ENCODE measurements around the gene RHOH.

Gene RHOH

DNA sequence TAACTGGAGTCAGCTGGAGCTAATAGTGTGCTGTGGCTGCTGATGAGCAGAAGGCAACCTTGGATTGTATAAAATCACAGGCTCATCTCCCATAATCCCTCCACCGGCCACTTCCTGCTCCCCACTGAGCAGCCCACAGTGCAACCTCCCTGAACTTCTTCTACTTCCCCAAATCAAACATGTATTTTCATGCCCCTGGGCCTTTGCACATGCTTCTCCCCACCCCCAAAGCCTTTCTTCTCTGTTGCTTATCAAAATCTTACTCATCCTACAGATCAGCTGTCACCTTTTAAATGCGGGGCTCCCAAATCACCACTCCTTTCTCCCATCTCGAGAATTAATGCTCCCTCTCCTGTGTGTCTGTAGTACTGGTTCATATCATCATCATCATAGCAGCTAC lies 35.8 kb downstream of the RHOH start:
- no peaks in the 10 kb centered on the region for H3K9me3 Mint-ChIP-seq
- H3K4me3 Mint-ChIP-seq: peak overlapping the region; percentile 76
- peaks cover 71% of the 10 kb centered on the region for H3K4me1 Mint-ChIP-seq
- ATAC-seq (no peak), DNase-seq (ENCODE audit: low spot score in 2 of 2) (no peak)
- peak overlapping the region; percentile 95 for H3K27ac Mint-ChIP-seq
- H3K36me3 Mint-ChIP-seq: peaks cover 100% of the 10 kb centered on the region

DNA sequence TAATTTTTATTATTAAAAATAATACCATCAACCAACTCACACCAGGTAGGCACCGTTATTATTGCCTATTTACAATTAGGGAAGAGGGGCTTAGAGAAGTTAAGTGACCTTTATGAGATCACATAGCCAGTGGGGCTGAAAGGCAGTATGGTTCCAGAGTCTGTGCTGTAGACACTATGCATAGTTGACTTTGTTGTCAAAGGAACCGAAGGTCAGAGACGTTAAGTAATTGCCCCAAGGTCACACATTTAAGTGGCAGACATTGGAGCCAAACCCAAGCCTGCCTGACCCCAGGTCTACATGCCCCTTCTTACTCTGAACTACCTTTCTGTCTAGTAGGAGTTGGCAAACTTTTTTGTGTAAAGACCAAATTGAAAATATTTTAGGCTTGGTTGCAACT lies 36.4 kb downstream of the RHOH start:
- H3K36me3 Mint-ChIP-seq: peaks cover 100% of the 10 kb centered on the region
- H3K4me1 Mint-ChIP-seq: peaks cover 73% of the 10 kb centered on the region
- ATAC-seq: no peak
- H3K9me3 Mint-ChIP-seq: no peaks in the 10 kb centered on the region
- H3K27ac Mint-ChIP-seq: peak overlapping the region; percentile 95
- H3K4me3 Mint-ChIP-seq: peak overlapping the region; percentile 76
- DNase-seq (ENCODE audit: low spot score in 2 of 2): no peak

DNA sequence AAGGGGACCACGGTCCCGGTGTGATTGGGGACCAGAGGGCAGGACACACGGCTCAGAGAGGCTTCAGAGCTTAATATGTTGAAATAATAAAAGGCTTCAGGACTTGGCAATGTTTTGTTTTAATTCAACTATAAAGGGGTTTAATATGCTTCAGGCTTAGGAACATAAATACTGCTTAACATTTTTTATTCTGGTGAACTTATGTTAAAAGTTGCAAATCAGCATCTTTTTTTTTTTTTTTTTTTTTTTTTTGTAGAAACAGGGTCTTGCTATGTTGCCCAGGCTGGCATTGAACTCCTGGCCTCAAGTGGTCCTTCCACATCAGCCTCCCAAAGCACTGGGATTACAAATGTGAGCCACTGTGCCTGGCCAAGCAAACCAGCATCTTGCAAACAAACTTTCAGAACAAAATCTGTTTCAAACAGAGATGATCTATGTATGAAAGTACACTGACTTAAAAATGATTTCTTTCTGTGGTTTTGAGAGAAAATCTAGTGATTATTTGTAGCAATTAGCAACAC lies 37.7 kb downstream of the RHOH start:
- peaks cover 70% of the 10 kb centered on the region for H3K4me1 Mint-ChIP-seq
- H3K9me3 Mint-ChIP-seq: no peaks in the 10 kb centered on the region
- H3K27ac Mint-ChIP-seq: peak overlapping the region; percentile 93
- ATAC-seq (no peak), DNase-seq (ENCODE audit: low spot score in 2 of 2) (no peak)
- peak overlapping the region; percentile 55 for H3K4me3 Mint-ChIP-seq
- H3K36me3 Mint-ChIP-seq: peaks cover 100% of the 10 kb centered on the region

DNA sequence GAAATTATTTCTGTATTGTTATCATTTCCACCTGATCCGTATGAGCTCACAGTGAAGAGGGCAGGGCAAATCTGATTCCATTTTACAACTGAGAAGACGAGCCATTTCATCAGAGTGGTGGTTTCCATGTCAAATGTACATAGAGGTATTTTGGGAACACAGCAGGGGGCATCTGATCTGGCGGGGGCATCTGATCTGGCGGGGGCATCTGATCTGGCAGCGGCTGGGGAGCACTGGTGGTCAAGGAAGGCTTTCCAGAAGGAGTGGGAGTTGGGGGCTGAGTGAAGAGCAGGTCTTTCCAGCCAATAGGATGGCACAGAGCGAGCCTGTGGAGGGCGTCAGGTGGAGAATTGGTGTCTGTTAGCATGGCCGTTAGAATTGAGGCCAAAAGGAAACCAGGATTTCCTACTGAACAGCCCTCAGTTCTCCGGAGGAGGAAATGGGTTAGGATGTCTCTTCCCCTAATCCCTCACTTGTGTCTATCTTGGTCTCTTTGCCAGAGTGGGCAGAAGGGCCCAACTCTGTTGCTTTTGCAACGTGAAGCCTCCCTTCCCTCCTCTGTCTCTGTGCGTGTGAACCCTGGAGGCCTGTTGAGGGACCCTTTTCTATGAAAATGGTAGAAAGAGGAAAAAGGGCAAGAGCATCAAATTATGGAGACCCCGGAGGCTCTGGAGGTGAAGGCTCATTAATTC lies 41.3 kb downstream of the RHOH start:
- peak; percentile 22 for ATAC-seq
- peak overlapping the region; percentile 66 for H3K4me3 Mint-ChIP-seq
- DNase-seq (ENCODE audit: low spot score in 2 of 2): no peak
- peaks cover 59% of the 10 kb centered on the region for H3K4me1 Mint-ChIP-seq
- H3K27ac Mint-ChIP-seq: peak overlapping the region; percentile 93
- H3K9me3 Mint-ChIP-seq: no peaks in the 10 kb centered on the region
- H3K36me3 Mint-ChIP-seq: peaks cover 100% of the 10 kb centered on the region

DNA sequence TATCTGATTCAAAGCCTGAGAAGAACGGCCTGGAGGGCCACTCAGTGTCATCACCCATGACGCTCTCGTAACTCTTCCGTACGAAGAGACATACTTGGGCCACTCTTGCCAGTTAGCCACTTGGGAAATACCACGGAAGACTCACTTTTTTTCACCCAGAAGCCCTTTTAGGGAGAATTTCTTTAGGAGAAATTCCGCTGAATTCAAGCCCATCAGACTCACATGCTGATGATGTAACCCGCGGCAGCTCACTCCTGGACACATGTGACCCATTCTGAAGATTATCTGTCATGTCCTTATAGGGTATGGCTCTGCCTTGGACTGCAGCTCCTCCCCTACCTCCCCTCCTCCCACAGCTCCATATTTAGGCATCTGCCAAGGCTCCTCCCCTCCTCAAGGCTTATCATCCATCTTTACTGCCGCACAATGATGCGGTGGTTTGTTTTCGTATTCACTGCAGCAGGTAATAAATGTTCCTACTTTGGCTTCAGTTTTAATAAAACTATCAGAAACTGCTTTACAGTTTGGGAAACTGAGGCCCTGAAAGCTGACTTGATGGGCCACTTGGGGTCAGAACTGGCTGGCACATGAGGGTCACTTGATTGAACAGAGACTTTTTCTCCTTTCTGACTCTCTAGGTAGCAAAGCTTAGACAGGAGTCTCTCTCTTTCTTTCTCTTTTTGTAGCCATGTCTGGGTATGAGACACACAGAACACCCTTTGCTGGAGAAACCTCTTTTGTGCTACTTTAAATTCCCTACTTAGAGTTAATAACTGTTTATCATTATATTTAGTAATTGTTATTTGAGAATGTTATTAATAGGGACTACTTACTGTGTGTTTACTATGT lies 42.1 kb downstream of the RHOH start:
- H3K27ac Mint-ChIP-seq: peak overlapping the region; percentile 93
- peaks cover 100% of the 10 kb centered on the region for H3K36me3 Mint-ChIP-seq
- H3K4me3 Mint-ChIP-seq: peak overlapping the region; percentile 66
- ATAC-seq: peak; percentile 98
- peak in 1 of 2 donors; percentile 82 for DNase-seq (ENCODE audit: low spot score in 2 of 2)
- no peaks in the 10 kb centered on the region for H3K9me3 Mint-ChIP-seq
- H3K4me1 Mint-ChIP-seq: peaks cover 65% of the 10 kb centered on the region

DNA sequence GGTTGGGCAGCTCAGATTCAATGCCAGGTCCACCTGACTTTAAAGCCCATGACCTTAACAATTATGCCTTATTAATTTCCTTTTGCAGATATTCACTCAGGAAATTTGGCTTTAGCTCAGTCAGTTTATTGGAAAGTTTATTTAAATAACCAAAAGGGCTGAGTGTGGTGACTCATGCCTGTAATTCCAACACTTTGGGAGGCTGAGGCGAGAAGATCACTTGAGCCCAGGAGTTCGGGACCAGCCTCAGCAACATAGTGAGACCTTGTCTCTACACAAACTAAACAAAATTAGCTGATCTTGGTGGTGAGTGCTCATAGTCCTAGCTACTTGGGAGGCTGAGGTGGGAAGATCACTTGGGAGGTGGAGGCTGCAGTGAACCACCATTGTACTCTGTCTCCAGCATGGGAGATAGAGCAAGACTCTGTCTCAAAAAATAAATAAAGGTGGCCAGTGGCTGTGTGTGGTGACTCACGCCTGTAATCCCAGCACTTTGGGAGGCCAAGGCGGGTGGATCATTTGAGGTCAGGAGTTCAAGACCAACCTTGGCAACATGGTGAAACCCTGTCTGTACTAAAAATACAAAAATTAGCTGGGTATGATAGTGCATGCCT lies 43.3 kb downstream of the RHOH start:
- DNase-seq (ENCODE audit: low spot score in 2 of 2): no peak
- Mint-ChIP-seq H3K4me1 (peaks cover 65% of the 10 kb centered on the region), H3K9me3 (no peaks in the 10 kb centered on the region), H3K4me3 (peak overlapping the region; percentile 66), H3K36me3 (peaks cover 100% of the 10 kb centered on the region), H3K27ac (peak overlapping the region; percentile 93)
- no peak for ATAC-seq

DNA sequence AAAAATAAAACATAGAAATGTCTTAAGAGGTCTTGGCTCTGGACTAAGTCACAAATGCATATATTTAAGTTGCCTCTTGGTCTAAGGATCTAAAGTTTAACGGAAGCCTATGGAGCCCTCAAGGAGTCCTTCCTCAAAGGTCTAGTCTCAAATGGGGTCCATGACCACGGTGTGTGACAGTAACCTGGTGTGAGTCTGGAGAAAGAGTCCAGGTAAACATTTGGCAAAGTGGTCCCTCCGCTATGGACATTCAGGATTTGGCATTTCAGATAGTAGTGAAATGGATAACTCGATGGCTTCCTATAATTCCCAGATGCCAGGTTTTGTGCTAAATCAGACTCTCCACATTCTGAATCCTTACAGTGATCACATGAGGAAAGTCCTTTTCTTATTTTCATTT lies 44.2 kb downstream of the RHOH start:
- Mint-ChIP-seq H3K9me3 (no peaks in the 10 kb centered on the region), H3K36me3 (peaks cover 100% of the 10 kb centered on the region), H3K27ac (peak overlapping the region; percentile 91), H3K4me1 (peaks cover 72% of the 10 kb centered on the region), H3K4me3 (peak overlapping the region; percentile 73)
- ATAC-seq (no peak), DNase-seq (ENCODE audit: low spot score in 2 of 2) (no peak)

DNA sequence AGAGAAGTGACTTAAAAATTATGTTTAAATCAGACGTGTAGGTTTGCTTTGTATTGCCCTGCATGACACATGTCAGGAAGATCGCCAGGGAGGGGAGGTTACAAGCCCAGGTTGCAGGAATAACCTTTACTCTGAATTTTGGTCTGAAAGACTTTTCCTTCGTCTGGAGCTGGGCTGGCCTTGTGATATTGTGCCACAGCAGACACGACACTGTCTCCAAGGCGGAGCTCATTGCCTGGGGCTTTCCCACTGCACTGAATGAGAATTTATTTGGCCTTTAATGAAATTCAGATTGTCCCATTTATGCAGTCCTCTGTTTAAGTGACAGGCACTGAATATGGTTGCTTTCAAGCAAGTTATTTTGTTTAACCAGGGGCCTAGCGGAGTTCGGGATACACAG lies 45.1 kb downstream of the RHOH start:
- Mint-ChIP-seq H3K27ac (peak overlapping the region; percentile 91), H3K36me3 (peaks cover 100% of the 10 kb centered on the region), H3K9me3 (no peaks in the 10 kb centered on the region), H3K4me3 (peak overlapping the region; percentile 73), H3K4me1 (peaks cover 81% of the 10 kb centered on the region)
- ATAC-seq (no peak), DNase-seq (ENCODE audit: low spot score in 2 of 2) (no peak)

DNA sequence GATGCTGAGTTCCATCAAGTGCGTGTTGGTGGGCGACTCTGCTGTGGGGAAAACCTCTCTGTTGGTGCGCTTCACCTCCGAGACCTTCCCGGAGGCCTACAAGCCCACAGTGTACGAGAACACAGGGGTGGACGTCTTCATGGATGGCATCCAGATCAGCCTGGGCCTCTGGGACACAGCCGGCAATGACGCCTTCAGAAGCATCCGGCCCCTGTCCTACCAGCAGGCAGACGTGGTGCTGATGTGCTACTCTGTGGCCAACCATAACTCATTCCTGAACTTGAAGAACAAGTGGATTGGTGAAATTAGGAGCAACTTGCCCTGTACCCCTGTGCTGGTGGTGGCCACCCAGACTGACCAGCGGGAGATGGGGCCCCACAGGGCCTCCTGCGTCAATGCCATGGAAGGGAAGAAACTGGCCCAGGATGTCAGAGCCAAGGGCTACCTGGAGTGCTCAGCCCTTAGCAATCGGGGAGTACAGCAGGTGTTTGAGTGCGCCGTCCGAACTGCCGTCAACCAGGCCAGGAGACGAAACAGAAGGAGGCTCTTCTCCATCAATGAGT lies 46.6 kb downstream of the RHOH start:
- Mint-ChIP-seq H3K9me3 (no peaks in the 10 kb centered on the region), H3K4me1 (peaks cover 82% of the 10 kb centered on the region), H3K36me3 (peaks cover 92% of the 10 kb centered on the region), H3K4me3 (peak overlapping the region; percentile 73), H3K27ac (peak overlapping the region; percentile 91)
- ATAC-seq: peak; percentile 24
- DNase-seq (ENCODE audit: low spot score in 2 of 2): no peak

DNA sequence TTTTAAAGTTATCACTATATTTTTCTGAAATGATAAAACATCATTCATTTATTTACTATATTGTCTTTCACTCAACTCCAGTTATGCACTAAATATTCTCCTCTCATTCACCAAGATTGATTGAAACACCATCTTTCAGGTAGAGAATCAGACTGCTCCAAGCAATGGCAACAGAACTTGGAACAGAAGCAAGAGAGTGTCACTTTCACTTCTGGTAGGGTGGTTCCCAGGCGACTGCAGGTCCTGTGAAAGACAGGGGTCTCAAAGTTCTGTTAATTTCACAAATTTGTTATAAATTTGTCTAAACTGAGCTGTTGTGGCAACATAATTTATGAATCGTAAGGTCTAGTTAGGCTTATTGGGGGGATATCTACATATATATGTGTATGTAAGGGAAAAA lies 47.8 kb downstream of the RHOH start:
- Mint-ChIP-seq H3K4me1 (peaks cover 81% of the 10 kb centered on the region), H3K36me3 (peaks cover 91% of the 10 kb centered on the region), H3K4me3 (peak overlapping the region; percentile 73), H3K27ac (peak overlapping the region; percentile 91), H3K9me3 (no peaks in the 10 kb centered on the region)
- ATAC-seq (no peak), DNase-seq (ENCODE audit: low spot score in 2 of 2) (no peak)

DNA sequence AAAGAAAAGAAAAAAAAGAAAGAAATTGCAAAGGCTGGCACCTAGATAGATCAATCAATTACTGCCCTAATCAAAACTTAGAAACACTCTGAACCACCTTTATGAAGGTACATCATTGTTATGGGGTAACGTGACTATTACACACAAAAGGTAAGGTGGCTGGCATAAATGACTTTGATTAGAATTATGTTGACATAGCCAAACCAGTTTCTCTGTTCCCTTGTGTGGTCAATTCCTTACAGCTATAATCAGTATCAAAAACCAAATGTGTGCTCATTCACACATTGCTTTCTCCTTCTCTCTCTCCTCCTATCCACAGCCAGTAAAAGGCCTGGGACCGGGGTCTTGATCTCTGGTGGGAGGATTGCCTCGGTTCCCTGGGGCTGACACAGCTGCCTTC lies 48.7 kb downstream of the RHOH start:
- Mint-ChIP-seq H3K4me1 (peaks cover 76% of the 10 kb centered on the region), H3K4me3 (peak overlapping the region; percentile 73), H3K27ac (peak overlapping the region; percentile 91), H3K9me3 (no peaks in the 10 kb centered on the region), H3K36me3 (peaks cover 88% of the 10 kb centered on the region)
- DNase-seq (ENCODE audit: low spot score in 2 of 2) (no peak), ATAC-seq (no peak)

DNA sequence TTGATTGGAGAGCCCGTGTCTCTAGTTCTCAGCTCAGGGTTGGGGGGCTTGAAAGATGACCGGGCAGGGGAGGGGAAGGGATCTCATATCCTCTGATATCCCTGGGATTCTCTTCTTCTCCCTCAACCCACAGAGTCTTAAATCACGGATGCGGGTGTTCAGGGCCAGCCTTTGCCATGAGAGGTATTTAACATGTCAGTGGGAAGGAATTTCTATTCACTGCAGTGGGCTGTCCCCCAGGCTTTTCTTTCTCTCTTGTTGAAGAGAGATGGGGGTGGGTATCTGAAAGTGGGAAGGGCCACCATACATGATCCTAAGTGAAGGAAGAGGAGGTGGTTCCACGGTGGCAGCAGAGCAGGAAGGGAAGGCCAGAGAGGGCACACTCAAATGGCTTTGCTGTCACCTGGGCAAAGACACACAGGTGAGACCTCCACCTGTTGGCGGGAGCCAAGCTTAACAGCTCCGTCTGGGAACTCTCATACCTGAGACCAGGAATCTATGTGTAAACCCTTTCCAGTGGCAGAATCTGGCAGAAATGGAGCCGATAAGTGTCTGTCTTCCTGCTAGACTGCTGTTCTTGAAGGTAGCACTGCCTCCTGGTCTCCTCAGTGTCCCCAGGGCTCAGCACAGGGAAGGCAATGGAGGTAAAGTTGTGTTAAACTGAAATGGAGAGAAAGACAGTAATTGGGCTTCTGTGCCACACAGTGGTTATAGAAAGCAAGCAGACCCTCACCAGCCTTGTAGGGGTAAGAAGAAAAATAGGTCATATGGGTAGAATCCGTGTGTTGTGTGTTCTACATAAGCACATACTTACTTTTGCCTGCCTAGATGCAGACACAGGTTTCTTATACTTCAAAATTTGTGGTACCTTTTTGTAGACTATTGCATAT lies 49.4 kb downstream of the RHOH start:
- no peaks in the 10 kb centered on the region for H3K9me3 Mint-ChIP-seq
- ATAC-seq: no peak
- H3K36me3 Mint-ChIP-seq: peaks cover 84% of the 10 kb centered on the region
- peak overlapping the region; percentile 73 for H3K4me3 Mint-ChIP-seq
- DNase-seq (ENCODE audit: low spot score in 2 of 2): no peak
- H3K27ac Mint-ChIP-seq: peak overlapping the region; percentile 91
- peaks cover 83% of the 10 kb centered on the region for H3K4me1 Mint-ChIP-seq

DNA sequence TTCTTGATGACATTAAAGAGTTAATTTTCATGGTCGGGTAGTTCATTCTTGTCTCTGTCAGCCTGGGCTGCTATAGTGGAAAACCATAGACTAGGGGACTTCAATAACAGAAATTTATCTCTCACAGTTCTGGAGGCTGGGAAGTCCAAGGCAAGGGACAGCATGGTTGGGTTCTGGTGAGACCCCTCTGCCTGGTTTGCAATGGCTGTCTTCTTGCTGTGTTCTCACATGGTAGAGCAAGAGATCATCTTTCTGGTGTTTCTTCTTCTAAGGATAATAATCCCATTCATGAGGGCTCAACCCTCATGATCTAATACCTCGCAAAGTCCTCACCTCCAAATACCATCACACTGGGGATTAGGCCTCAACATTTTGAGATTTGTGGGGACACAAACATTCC lies 50.1 kb downstream of the RHOH start:
- Mint-ChIP-seq H3K9me3 (no peaks in the 10 kb centered on the region), H3K27ac (peak overlapping the region; percentile 91), H3K36me3 (peaks cover 82% of the 10 kb centered on the region), H3K4me3 (peak overlapping the region; percentile 73), H3K4me1 (peaks cover 82% of the 10 kb centered on the region)
- ATAC-seq (no peak), DNase-seq (ENCODE audit: low spot score in 2 of 2) (no peak)

DNA sequence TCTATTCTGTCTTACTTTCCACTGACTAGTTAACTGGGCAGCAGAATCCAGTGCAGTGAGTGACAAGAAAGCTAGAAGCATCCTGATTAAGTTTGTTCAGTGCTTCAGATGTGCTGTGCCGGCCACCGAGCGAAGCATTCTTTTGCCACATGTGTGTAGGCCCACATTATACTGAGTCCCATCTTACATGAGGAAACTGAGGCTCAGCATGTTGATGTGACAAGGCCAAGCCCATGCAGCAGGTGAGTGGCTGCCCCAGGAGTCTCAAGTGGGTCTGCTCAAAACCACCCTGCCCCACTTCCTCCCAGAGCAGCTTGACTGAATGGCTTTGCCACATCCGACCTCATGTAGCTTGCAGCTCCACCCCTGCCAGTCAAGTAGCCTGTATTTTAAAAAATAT lies 50.5 kb downstream of the RHOH start:
- peaks cover 82% of the 10 kb centered on the region for H3K36me3 Mint-ChIP-seq
- DNase-seq (ENCODE audit: low spot score in 2 of 2) (no peak), ATAC-seq (peak; percentile 72)
- peak overlapping the region; percentile 91 for H3K27ac Mint-ChIP-seq
- peaks cover 78% of the 10 kb centered on the region for H3K4me1 Mint-ChIP-seq
- no peaks in the 10 kb centered on the region for H3K9me3 Mint-ChIP-seq
- H3K4me3 Mint-ChIP-seq: peak overlapping the region; percentile 14
